Measurements from ENCODE around the gene TM2D1.
"Not testable (repeated sequence)": the region's sequence is repeated elsewhere in the genome, so short reads cannot be mapped to it uniquely, and the experiment has no call there.

Gene TM2D1

GRCh38 chr1:61741711-61742619 is 17.0 kb upstream of the TM2D1 start, which contains the start of gene PATJ:
Gene PATJ, plus strand, starts transcription at chr1:61742480. Its CDS starts 20,413 bp downstream, at chr1:61762893.
- H3K9me3 Mint-ChIP-seq, result no peaks in the 10 kb centered on the region
- peak within 1 kb of the TSS; percentile 85 for H3K27ac Mint-ChIP-seq
- peaks cover 1% of the 10 kb centered on the region for H3K36me3 Mint-ChIP-seq (ENCODE audit: low read depth)
- peaks cover 19% of the 10 kb centered on the region for H3K4me1 Mint-ChIP-seq (ENCODE audit: low read depth)
- H3K27me3 Mint-ChIP-seq (ENCODE audit: low read depth), result no peaks in the 10 kb centered on the region
- peak within 1 kb of the TSS; percentile 95 for H3K4me3 Mint-ChIP-seq

- Mint-ChIP-seq H3K36me3 (ENCODE audit: low read depth) (no peaks in the 10 kb centered on the region), H3K27me3 (ENCODE audit: low read depth) (no peaks in the 10 kb centered on the region), H3K9me3 (no peaks in the 10 kb centered on the region), H3K4me1 (ENCODE audit: low read depth) (peaks cover 16% of the 10 kb centered on the region), H3K27ac (peak overlapping the region; percentile 85), H3K4me3 (peak overlapping the region; percentile 95)
Measured at GRCh38 chr1:61740751-61741700, 16.1 kb upstream of the TM2D1 start.

GRCh38 chr1:61732726-61733125 is 7.8 kb upstream of the TM2D1 start:
- Mint-ChIP-seq H3K9me3 (peaks cover 5% of the 10 kb centered on the region), H3K4me1 (ENCODE audit: low read depth) (no peaks in the 10 kb centered on the region), H3K36me3 (ENCODE audit: low read depth) (no peaks in the 10 kb centered on the region)

GRCh38 chr1:61730679-61731078 is 5.7 kb upstream of the TM2D1 start:
- H3K4me3 Mint-ChIP-seq; H3K36me3 Mint-ChIP-seq (ENCODE audit: low read depth); H3K27me3 Mint-ChIP-seq (ENCODE audit: low read depth); H3K9me3 Mint-ChIP-seq; H3K4me1 Mint-ChIP-seq (ENCODE audit: low read depth); H3K27ac Mint-ChIP-seq: not testable (repeated sequence)

More at GRCh38 chr1:61732726-61733125, 7.8 kb upstream of the TM2D1 start:
- H3K27ac Mint-ChIP-seq, result no peak overlapping the region
- no peaks in the 10 kb centered on the region for H3K27me3 Mint-ChIP-seq (ENCODE audit: low read depth)
- H3K4me3 Mint-ChIP-seq, result no peak overlapping the region

- H3K4me1 Mint-ChIP-seq (ENCODE audit: low read depth), result peaks cover 9% of the 10 kb centered on the region
- H3K27me3 Mint-ChIP-seq (ENCODE audit: low read depth), result no peaks in the 10 kb centered on the region
- H3K9me3 Mint-ChIP-seq, result peaks cover 5% of the 10 kb centered on the region
- peak overlapping the region; percentile 16 for H3K27ac Mint-ChIP-seq
- peak overlapping the region; percentile 18 for H3K4me3 Mint-ChIP-seq
- peaks cover 7% of the 10 kb centered on the region for H3K36me3 Mint-ChIP-seq (ENCODE audit: low read depth)
Measured at GRCh38 chr1:61727544-61727943, 2.6 kb upstream of the TM2D1 start.

- peaks cover 13% of the 10 kb centered on the region for H3K4me1 Mint-ChIP-seq (ENCODE audit: low read depth)
- peak overlapping the region; percentile 97 for H3K4me3 Mint-ChIP-seq
- H3K9me3 Mint-ChIP-seq, result no peaks in the 10 kb centered on the region
- no peaks in the 10 kb centered on the region for H3K27me3 Mint-ChIP-seq (ENCODE audit: low read depth)
- H3K27ac Mint-ChIP-seq, result peak overlapping the region; percentile 96
- peaks cover 16% of the 10 kb centered on the region for H3K36me3 Mint-ChIP-seq (ENCODE audit: low read depth)
Measured at GRCh38 chr1:61724506-61724812, 482 bp downstream of the TM2D1 start.

- Mint-ChIP-seq H3K4me1 (ENCODE audit: low read depth) (peaks cover 16% of the 10 kb centered on the region), H3K36me3 (ENCODE audit: low read depth) (peaks cover 29% of the 10 kb centered on the region)
- H3K27ac Mint-ChIP-seq; H3K27me3 Mint-ChIP-seq (ENCODE audit: low read depth); H3K9me3 Mint-ChIP-seq; H3K4me3 Mint-ChIP-seq: not testable (repeated sequence)
Measured at GRCh38 chr1:61718996-61719663, 5.8 kb downstream of the TM2D1 start.

GRCh38 chr1:61711969-61712368 is 13.0 kb downstream of the TM2D1 start:
- Mint-ChIP-seq H3K27ac (no peak overlapping the region), H3K36me3 (ENCODE audit: low read depth) (peaks cover 17% of the 10 kb centered on the region), H3K27me3 (ENCODE audit: low read depth) (no peaks in the 10 kb centered on the region), H3K9me3 (no peaks in the 10 kb centered on the region), H3K4me3 (no peak overlapping the region), H3K4me1 (ENCODE audit: low read depth) (peaks cover 3% of the 10 kb centered on the region)

- H3K27me3 Mint-ChIP-seq (ENCODE audit: low read depth); H3K4me1 Mint-ChIP-seq (ENCODE audit: low read depth); H3K9me3 Mint-ChIP-seq; H3K27ac Mint-ChIP-seq; H3K4me3 Mint-ChIP-seq: not testable (repeated sequence)
- peaks cover 17% of the 10 kb centered on the region for H3K36me3 Mint-ChIP-seq (ENCODE audit: low read depth)
Measured at GRCh38 chr1:61711257-61711656, 13.7 kb downstream of the TM2D1 start.

GRCh38 chr1:61709908-61710289 is 15.0 kb downstream of the TM2D1 start:
- Mint-ChIP-seq H3K27ac (no peak overlapping the region), H3K4me3 (no peak overlapping the region), H3K36me3 (ENCODE audit: low read depth) (peaks cover 19% of the 10 kb centered on the region), H3K27me3 (ENCODE audit: low read depth) (no peaks in the 10 kb centered on the region), H3K9me3 (no peaks in the 10 kb centered on the region), H3K4me1 (ENCODE audit: low read depth) (peaks cover 3% of the 10 kb centered on the region)

- Mint-ChIP-seq H3K27me3 (ENCODE audit: low read depth) (no peaks in the 10 kb centered on the region), H3K27ac (no peak overlapping the region), H3K4me1 (ENCODE audit: low read depth) (peaks cover 3% of the 10 kb centered on the region), H3K36me3 (ENCODE audit: low read depth) (peaks cover 18% of the 10 kb centered on the region), H3K4me3 (no peak overlapping the region), H3K9me3 (no peaks in the 10 kb centered on the region)
Measured at GRCh38 chr1:61708953-61709907, 15.7 kb downstream of the TM2D1 start.

- Mint-ChIP-seq H3K36me3 (ENCODE audit: low read depth) (peaks cover 48% of the 10 kb centered on the region), H3K4me1 (ENCODE audit: low read depth) (no peaks in the 10 kb centered on the region), H3K27ac (no peak overlapping the region)
Measured at GRCh38 chr1:61699911-61700851, 24.8 kb downstream of the TM2D1 start.

More at GRCh38 chr1:61699911-61700851, 24.8 kb downstream of the TM2D1 start:
- Mint-ChIP-seq H3K4me3 (no peak overlapping the region), H3K27me3 (ENCODE audit: low read depth) (no peaks in the 10 kb centered on the region), H3K9me3 (no peaks in the 10 kb centered on the region)

All from T-helper 1 cell treated with Interleukin-12 subunit alpha and Interleukin-12 subunit beta and Interleukin-4 antibody, amounts not matched to agents 30 μg/mL and 1 μg/mL, for 36 hours (primary cell).